ENCODE results near the gene DIAPH2. TPM values are rescaled to one million over a fixed set of nuclear protein-coding genes. Genes with fewer than 3 reads are reported as not detected.

The DIAPH2 gene
- total RNA-seq, 4 donors from 2014 or later = 41.8 to 64.5 (median 54.5) TPM

DNA sequence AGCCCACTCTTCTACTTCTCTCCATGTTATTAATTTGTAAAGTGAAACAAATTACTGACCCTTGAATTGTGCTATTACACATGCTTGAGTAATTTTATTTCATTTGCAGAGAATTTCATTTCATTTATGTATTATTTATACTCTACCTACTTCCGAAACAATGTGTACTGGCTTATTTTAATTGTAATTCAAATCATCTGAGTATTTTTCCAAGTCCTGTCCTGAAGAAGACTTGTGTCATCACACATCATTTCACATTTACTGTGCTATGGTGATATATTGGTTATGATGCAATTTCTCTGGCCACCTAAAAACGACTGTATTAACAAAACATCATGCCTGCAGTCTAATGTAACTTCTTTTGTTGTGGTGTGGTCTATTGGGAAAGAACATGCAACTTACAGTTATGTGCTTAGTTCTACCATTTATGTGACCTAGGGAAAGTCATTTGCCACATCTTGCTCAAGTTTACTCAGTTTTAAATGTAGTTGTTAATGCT is 583.6 kb downstream of the DIAPH2 start:
- DNase-seq (ENCODE audit: extremely low spot score) = no peak
- H3K4me3 ChIP-seq = no peak overlapping the region
- no peaks in the 10 kb centered on the region for H3K27me3 ChIP-seq
- intact Hi-C loops (cut with DNase I) = no loop called here
- no peak overlapping the region for H3K27ac ChIP-seq (replicated peaks in 1 of 4)
- peaks cover 0 to 16% (median 4%) of the 10 kb centered on the region in 4 donors for H3K4me1 ChIP-seq
- TF ChIP-seq POLR2AphosphoS5 (IDR thresholded peaks at IDR 0.05) = no peak
- TF ChIP-seq, protein P1, sequence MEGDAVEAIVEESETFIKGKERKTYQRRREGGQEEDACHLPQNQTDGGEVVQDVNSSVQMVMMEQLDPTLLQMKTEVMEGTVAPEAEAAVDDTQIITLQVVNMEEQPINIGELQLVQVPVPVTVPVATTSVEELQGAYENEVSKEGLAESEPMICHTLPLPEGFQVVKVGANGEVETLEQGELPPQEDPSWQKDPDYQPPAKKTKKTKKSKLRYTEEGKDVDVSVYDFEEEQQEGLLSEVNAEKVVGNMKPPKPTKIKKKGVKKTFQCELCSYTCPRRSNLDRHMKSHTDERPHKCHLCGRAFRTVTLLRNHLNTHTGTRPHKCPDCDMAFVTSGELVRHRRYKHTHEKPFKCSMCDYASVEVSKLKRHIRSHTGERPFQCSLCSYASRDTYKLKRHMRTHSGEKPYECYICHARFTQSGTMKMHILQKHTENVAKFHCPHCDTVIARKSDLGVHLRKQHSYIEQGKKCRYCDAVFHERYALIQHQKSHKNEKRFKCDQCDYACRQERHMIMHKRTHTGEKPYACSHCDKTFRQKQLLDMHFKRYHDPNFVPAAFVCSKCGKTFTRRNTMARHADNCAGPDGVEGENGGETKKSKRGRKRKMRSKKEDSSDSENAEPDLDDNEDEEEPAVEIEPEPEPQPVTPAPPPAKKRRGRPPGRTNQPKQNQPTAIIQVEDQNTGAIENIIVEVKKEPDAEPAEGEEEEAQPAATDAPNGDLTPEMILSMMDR (IDR thresholded peaks at IDR 0.05) = no peak
- H3K9me3 ChIP-seq = no peaks in the 10 kb centered on the region
- 56% methylated on average over 2 of the region's 2 CpGs for WGBS
- no peaks in the 10 kb centered on the region for H3K36me3 ChIP-seq

GRCh38 chrX:97284531-97284930 is 599.9 kb downstream of the DIAPH2 start:
- WGBS = 90% methylated on average over 9 of the region's 9 CpGs

GRCh38 chrX:97290199-97290598 is 605.6 kb downstream of the DIAPH2 start:
- WGBS = 77% methylated on average over 1 of the region's 1 CpG
- no peaks in the 10 kb centered on the region for H3K4me1 ChIP-seq
- intact Hi-C loops (cut with DNase I) = no loop called here
- DNase-seq (ENCODE audit: extremely low spot score) = no peak
- no peak overlapping the region for H3K4me3 ChIP-seq
- TF ChIP-seq, protein P1 (IDR thresholded peaks at IDR 0.05) = no peak
- TF ChIP-seq POLR2AphosphoS5 (IDR thresholded peaks at IDR 0.05) = no peak
- TF ChIP-seq POLR2A (IDR thresholded peaks at IDR 0.05; ENCODE audit: low read depth) = no peak
- no peak for TF ChIP-seq EP300 (IDR thresholded peaks at IDR 0.05)
- H3K27ac ChIP-seq (replicated peaks in 1 of 4) = no peak overlapping the region
- H3K27me3 ChIP-seq = no peaks in the 10 kb centered on the region
- H3K9me3 ChIP-seq = no peaks in the 10 kb centered on the region
- no peaks in the 10 kb centered on the region for H3K36me3 ChIP-seq

More at GRCh38 chrX:97284531-97284930, 599.9 kb downstream of the DIAPH2 start:
- H3K36me3 ChIP-seq = no peaks in the 10 kb centered on the region
- no peak overlapping the region for H3K4me3 ChIP-seq
- intact Hi-C loops (cut with DNase I) = no loop called here
- no peak overlapping the region for H3K27ac ChIP-seq (replicated peaks in 1 of 4)
- DNase-seq (ENCODE audit: extremely low spot score) = no peak
- no peak for TF ChIP-seq POLR2AphosphoS5 (IDR thresholded peaks at IDR 0.05)
- TF ChIP-seq EP300 (IDR thresholded peaks at IDR 0.05) = no peak
- TF ChIP-seq POLR2A (IDR thresholded peaks at IDR 0.05; ENCODE audit: low read depth) = no peak
- TF ChIP-seq, protein P1 (IDR thresholded peaks at IDR 0.05) = no peak
- H3K27me3 ChIP-seq = no peaks in the 10 kb centered on the region
- H3K9me3 ChIP-seq = no peaks in the 10 kb centered on the region
- H3K4me1 ChIP-seq = no peaks in the 10 kb centered on the region

DNA sequence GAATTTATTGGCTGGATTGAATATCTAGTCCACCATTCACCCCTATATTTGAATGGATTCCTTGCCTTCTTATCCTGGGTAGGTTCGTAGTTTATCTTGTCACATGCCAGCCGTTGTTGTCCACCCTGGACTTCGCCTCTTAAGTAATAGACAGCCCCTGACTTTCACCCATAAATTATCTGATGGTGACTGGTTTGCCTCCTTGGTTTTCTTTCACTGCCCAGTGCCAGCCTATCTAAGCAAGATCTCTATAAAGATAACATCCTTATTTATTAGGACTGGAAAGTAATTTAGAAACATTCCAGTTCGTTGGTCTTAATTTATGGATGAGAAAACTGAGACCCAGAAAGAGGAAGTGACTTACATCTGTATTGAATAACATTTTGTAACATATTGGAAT is 609.4 kb downstream of the DIAPH2 start:
- no peak for TF ChIP-seq POLR2AphosphoS5 (IDR thresholded peaks at IDR 0.05)
- no peak for TF ChIP-seq POLR2A (IDR thresholded peaks at IDR 0.05; ENCODE audit: low read depth)
- no peak for TF ChIP-seq EP300 (IDR thresholded peaks at IDR 0.05)
- TF ChIP-seq, protein P1 (IDR thresholded peaks at IDR 0.05) = no peak
- intact Hi-C loops (cut with DNase I) = no loop called here
- 63% methylated on average over 4 of the region's 4 CpGs for WGBS
- no peak overlapping the region for H3K4me3 ChIP-seq
- DNase-seq (ENCODE audit: extremely low spot score) = no peak
- no peaks in the 10 kb centered on the region for H3K9me3 ChIP-seq
- no peaks in the 10 kb centered on the region for H3K27me3 ChIP-seq
- H3K27ac ChIP-seq (replicated peaks in 1 of 4) = no peak overlapping the region
- no peaks in the 10 kb centered on the region for H3K36me3 ChIP-seq
- no peaks in the 10 kb centered on the region for H3K4me1 ChIP-seq

DNA sequence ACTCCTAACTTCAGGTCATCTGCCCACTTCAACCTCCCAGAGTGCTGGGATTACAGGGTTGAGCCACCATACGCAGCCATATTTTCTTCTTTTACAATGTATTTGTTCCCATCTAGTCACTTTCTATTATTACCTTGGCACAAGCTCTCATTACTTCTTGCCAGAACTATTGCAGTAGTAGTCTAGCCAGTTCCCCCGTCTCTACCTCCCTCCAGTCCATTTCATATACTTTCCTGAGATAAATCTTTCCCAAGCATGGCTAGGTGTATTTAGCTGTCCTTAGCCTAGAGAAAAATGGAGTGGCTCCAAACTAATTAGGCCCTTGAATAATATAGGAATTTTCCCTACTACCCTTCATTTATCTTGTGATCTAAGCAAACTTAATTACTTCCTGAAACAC is 611.3 kb downstream of the DIAPH2 start:
- H3K4me1 ChIP-seq = no peaks in the 10 kb centered on the region
- DNase-seq (ENCODE audit: extremely low spot score) = no peak
- no peaks in the 10 kb centered on the region for H3K27me3 ChIP-seq
- intact Hi-C loops (cut with DNase I) = no loop called here
- H3K4me3 ChIP-seq = no peak overlapping the region
- no peaks in the 10 kb centered on the region for H3K36me3 ChIP-seq
- TF ChIP-seq POLR2A (IDR thresholded peaks at IDR 0.05; ENCODE audit: low read depth) (no peak), POLR2AphosphoS5 (IDR thresholded peaks at IDR 0.05) (no peak), EP300 (IDR thresholded peaks at IDR 0.05) (no peak)
- TF ChIP-seq, protein P1 (IDR thresholded peaks at IDR 0.05) = no peak
- H3K9me3 ChIP-seq = no peaks in the 10 kb centered on the region
- WGBS = 84% methylated on average over 2 of the region's 2 CpGs
- no peak overlapping the region for H3K27ac ChIP-seq (replicated peaks in 1 of 4)

All from esophagus muscularis mucosa (tissue), 4 donors.